Ovary (tissue), 9 donors: ENCODE results near the gene ALK. TPM values are rescaled to one million over a fixed set of nuclear protein-coding genes. Genes with fewer than 3 reads are reported as not detected.

ENCODE experiments used
- DNase-seq, 5 donors: peaks; one replicate each; pipeline ENCODE4 v3.0.0-alpha.2; 2019 to 2020
- H3K27ac ChIP-seq, 2 donors: fragments of 200-600 bp; one replicate each; pipeline versions ENCODE4 v1.5.1 to v1.8.0; 2019 to 2022
- H3K27me3 ChIP-seq: fragments of 200-600 bp; one replicate; pipeline ENCODE4 v1.8.0; 2022
- H3K36me3 ChIP-seq: fragments of 200-600 bp; sonication (generic); one replicate; pipeline ENCODE4 v1.5.1; 2019
- H3K4me1 ChIP-seq: one replicate; pipeline ENCODE4 v1.8.1; 2013; ENCODE audit warnings: mild to moderate bottlenecking, moderate library complexity; ENCODE audit not compliant: insufficient read depth
- H3K4me3 ChIP-seq: fragments of 200-600 bp; sonication (generic); one replicate; pipeline ENCODE4 v1.5.1; 2017
- H3K9me3 ChIP-seq, 2 donors: fragments of 200-600 bp in 1 of 2; sonication (generic) in 1 of 2; one replicate each; pipeline versions ENCODE4 v1.5.1 to v1.8.1; 2013 to 2019; ENCODE audit warnings: mild to moderate bottlenecking in 1 of 2, moderate library complexity in 1 of 2
- EP300 ChIP-seq: sonication (generic); formaldehyde crosslinking; IDR thresholded peaks from one replicate; pipeline ENCODE4 v1.6.1; 2017; ENCODE audit warnings: antibody characterized with exemption
- POLR2A ChIP-seq: fragments of 450-650 bp; IDR thresholded peaks from one replicate; pipeline ENCODE4 v1.6.1; 2017; ENCODE audit warnings: antibody characterized with exemption, mild to moderate bottlenecking, moderate library complexity
- WGBS, 3 donors: extraction: QIAGEN DNeasy Blood & Tissue Kit in 1 of 3; methylation state at CpG; one replicate each; pipeline versions ENCODE4 v1.1.5 to v1.1.7; 2013 to 2017; 5-methylcytosine and 5-hydroxymethylcytosine counted together
- intact Hi-C, 4 donors: fragments of 100-400 bp; cut with DNase I; formaldehyde crosslinking; loops; one replicate each; pipeline versions ENCODE4 v1.11.0 to v1.15.1; 2022 to 2023
- polyA plus RNA-seq, 2 donors: library from polyadenylated mRNA; stranded (reverse); fragments of 200-250 nt in 1 of 2; fragments of 350-450 nt in 1 of 2; fragmentation: Illumina TruSeq in 1 of 2; extraction: RNeasy Lipid Tissue Mini Kit (QIAGEN cat#74804) in 1 of 2; gene quantifications; one replicate each; pipeline ENCODE4 v1.2.3, GENCODE V29; 2013 to 2014
- total RNA-seq, 7 donors: library from RNA; depleted of rRNA in 2 of 7; stranded (reverse); fragments of >200 nt in 2 of 7; fragmentation: NEBNext Ultra II Directional in 3 of 7; extraction: Animal tissue kit (Norgen Biotek cat#: 25700) in 3 of 7; gene quantifications; one replicate each; pipeline versions ENCODE4 v1.1.0 to v1.2.4, GENCODE V29; 2016 to 2023
- TF ChIP-seq, protein P1 (sequence below), 3 donors: fragments of 450-650 bp in 2 of 3; fragments of 200-600 bp in 1 of 3; IDR thresholded peaks; one replicate each; pipeline versions ENCODE4 v1.5.1 to v1.8.0; 2016 to 2022; ENCODE audit warnings: antibody characterized with exemption in 3 of 3, mild to moderate bottlenecking in 1 of 3
- donor health status: DM: no; HTN: no; CAD: no; lungs with moderate emphysema.
- donor health status: DM: no; HTN: no; CAD: no.
- donor health status: Bipolar disorder and iron deficiency.
- donor health status: DM: yes; HTN: yes; CAD: no.
- donor health status: DM: no; HTN: no; CAD: no.
- donor health status: DM: yes; HTN: yes; CAD: no.

The ALK gene
- total and polyA plus RNA-seq, 9 donors, result 0.05 to 1.7 (median 0.23) TPM; not detected in 1

DNA sequence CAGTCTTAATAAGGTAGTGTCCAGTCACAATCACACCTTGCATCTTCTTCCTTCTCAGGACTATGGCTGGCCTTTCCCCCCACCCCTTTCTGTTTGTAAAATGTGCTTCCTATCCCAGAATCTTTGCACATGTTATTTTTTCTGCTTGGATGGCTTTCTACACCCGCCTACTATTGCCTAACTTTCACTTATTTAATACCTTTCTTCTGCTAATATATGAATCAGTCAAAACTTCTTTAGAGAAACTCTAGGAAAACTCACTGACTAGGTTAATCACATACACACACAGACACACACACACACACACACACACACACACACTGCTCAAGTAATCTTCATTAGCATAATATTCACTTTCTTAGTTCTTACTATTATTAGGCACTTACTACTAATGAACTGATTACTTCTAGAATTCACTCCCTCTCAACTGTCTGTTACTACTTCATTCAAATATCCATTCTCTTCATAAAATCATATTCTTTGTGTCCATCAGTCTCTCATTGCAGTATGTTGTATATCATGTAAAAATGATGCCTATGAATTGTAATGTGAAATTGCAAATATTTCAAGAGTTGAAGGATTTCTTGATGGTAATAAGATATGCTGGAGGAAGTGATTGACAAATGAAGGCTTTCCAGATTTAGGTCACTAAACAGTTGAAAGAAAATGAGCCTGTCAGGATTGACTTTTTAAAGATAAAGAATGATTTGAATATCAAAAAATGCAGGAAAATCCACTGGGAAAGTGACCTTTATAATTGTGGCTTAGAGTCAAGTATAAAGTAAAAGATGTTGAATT is 754.9 kb downstream of the ALK start:
- no peak overlapping the region for H3K4me3 ChIP-seq
- DNase-seq, result no peak
- WGBS, 3 donors, result 90 to 95% (median 93%) methylated on average over 1 of the region's 1 CpG
- intact Hi-C loops, result no loop called here
- no peak overlapping the region for H3K27ac ChIP-seq
- H3K9me3 ChIP-seq, result no peaks in the 10 kb centered on the region
- H3K27me3 ChIP-seq, result no peaks in the 10 kb centered on the region
- H3K36me3 ChIP-seq, result no peaks in the 10 kb centered on the region
- H3K4me1 ChIP-seq, result no peaks in the 10 kb centered on the region
- TF ChIP-seq POLR2A (no peak), EP300 (no peak)
- TF ChIP-seq, protein P1, sequence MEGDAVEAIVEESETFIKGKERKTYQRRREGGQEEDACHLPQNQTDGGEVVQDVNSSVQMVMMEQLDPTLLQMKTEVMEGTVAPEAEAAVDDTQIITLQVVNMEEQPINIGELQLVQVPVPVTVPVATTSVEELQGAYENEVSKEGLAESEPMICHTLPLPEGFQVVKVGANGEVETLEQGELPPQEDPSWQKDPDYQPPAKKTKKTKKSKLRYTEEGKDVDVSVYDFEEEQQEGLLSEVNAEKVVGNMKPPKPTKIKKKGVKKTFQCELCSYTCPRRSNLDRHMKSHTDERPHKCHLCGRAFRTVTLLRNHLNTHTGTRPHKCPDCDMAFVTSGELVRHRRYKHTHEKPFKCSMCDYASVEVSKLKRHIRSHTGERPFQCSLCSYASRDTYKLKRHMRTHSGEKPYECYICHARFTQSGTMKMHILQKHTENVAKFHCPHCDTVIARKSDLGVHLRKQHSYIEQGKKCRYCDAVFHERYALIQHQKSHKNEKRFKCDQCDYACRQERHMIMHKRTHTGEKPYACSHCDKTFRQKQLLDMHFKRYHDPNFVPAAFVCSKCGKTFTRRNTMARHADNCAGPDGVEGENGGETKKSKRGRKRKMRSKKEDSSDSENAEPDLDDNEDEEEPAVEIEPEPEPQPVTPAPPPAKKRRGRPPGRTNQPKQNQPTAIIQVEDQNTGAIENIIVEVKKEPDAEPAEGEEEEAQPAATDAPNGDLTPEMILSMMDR (IDR thresholded peaks at IDR 0.05), result no peak

DNA sequence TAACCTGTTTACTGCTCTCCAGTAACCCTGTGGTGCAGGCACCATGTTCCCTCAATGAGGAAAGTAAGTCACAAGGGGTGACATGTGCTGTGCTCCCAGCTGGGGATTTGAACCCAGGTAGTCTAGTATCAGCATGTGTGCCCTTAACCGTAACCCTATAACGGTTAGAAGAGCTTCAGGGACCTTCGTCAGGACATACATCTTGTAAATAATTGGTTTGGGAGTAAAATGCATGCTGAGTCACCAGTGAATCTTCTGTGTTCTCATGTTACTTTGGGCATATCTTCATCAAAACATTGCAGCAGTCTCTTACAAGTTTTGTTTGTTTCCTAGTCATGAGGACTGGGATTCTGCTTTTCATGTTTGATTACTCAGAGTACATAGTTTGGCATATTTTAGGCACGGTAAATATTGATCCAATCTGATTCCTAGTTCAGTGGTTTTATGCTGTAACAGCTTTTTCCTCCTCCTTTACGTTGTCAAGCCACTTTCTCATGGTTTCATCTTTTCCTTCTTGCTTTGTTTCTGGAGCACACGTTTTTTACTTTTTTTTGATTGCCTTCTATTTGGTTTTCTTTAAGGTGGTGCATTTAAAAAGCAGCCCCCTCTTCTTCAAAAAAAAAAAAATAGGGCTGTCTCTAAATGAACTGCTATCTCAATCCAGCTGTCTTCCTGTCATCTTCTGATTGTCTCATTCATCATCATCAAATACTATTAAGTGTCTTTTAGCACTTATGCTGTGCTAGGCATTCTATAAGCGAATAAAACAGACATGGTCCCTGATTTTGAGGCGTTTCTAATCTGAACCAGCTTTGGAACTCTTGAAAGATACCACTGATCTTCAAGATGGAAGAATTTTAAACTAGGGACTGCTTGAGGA is 755.8 kb downstream of the ALK start:
- H3K27me3 ChIP-seq, result no peaks in the 10 kb centered on the region
- WGBS, 3 donors, result 41 to 58% (median 50%) methylated on average over 8 of the region's 8 CpGs
- no peak overlapping the region for H3K4me3 ChIP-seq
- no peaks in the 10 kb centered on the region for H3K4me1 ChIP-seq
- H3K27ac ChIP-seq, result no peak overlapping the region
- H3K36me3 ChIP-seq, result no peaks in the 10 kb centered on the region
- no peak for TF ChIP-seq EP300
- TF ChIP-seq, protein P1 (IDR thresholded peaks at IDR 0.05), result no peak
- TF ChIP-seq POLR2A, result no peak
- no peak for DNase-seq
- intact Hi-C loops, result no loop called here
- H3K9me3 ChIP-seq, result no peaks in the 10 kb centered on the region

DNA sequence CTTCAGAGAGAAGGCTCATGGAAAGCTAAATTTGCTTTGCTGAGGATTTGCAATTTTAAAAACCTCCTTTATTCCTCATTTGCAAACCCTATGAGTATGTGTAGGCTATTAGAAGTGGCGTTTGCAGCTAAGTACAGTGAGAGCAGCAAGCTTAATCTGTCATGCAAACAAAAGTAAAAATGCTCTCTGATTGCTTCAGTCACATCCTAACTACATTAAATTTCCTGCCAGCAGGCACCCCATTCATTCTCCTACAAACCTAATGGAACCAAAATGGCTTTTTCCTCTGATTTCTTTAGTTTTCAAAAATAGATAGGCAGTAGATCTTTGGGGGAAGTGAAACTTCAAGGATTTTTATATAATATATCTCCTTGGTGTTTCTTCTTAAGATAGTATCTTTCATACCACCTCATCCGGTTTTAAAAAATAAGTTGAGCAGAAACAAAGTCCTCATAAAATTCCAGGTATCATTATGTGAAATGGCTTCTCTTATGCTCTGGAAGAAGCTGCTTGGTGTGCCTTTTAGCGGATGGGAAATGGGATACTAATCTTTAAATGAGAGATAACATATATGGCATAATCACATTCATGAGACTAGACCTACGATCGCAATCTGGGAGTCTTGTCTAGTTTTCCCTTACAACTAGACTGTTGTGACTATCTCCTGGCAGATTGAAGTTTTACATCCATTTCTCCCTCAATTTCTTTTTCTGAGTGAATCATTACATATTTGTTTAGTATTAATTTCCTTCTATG is 757.1 kb downstream of the ALK start:
- DNase-seq, result no peak
- no peaks in the 10 kb centered on the region for H3K9me3 ChIP-seq
- H3K4me1 ChIP-seq, result no peaks in the 10 kb centered on the region
- H3K36me3 ChIP-seq, result no peaks in the 10 kb centered on the region
- H3K27me3 ChIP-seq, result no peaks in the 10 kb centered on the region
- intact Hi-C loops, result no loop called here
- no peak overlapping the region for H3K27ac ChIP-seq
- TF ChIP-seq POLR2A (no peak), EP300 (no peak)
- TF ChIP-seq, protein P1 (IDR thresholded peaks at IDR 0.05), result no peak
- H3K4me3 ChIP-seq, result no peak overlapping the region
- WGBS, 3 donors, result 76 to 85% (median 81%) methylated on average over 5 of the region's 5 CpGs

DNA sequence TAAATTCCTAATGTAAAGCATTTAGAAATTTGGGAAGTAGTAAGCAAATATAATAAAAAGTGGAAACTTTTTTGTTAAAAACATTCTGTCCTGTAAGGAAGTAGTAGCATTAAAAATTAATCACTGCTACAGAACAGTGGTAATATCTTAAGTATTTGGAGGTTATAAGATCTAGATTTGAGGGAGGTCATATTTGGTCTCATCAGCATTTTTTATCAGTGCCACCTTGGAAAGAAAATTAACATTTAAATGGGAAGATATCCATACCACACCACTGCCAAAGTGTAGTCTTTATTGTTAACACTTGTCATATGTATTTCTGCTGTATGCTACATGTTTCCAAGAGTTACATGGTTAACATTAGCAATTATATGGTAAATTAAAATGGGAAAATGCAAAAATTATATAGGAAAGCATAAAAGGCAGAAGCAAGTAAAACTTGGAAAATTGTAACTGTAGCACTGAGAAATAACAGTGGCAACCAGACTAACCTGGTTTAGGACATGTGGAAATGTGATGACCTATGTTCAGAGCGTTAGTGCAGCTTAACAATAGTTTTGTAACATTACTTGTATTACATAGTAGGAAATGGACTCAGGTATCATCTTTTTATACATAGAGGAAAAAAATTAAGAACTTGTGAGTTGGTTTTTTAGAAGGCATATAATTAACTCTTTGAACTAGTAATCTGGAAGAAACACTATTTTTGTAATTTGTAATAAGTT is 759.0 kb downstream of the ALK start:
- intact Hi-C loops, result no loop called here
- H3K27me3 ChIP-seq, result no peaks in the 10 kb centered on the region
- no peak for DNase-seq
- no peaks in the 10 kb centered on the region for H3K9me3 ChIP-seq
- H3K4me3 ChIP-seq, result no peak overlapping the region
- H3K27ac ChIP-seq, result no peak overlapping the region
- TF ChIP-seq POLR2A (no peak), EP300 (no peak)
- TF ChIP-seq, protein P1 (IDR thresholded peaks at IDR 0.05), result no peak
- H3K4me1 ChIP-seq, result no peaks in the 10 kb centered on the region
- 86 to 91% (median 89%) methylated on average over 1 of the region's 1 CpG for WGBS, 3 donors
- H3K36me3 ChIP-seq, result no peaks in the 10 kb centered on the region
